Adrenal gland (tissue), 5 donors: ENCODE results near the gene RTN4.

Experiments used
- POLR2A ChIP-seq, 2 donors: fragments of 450-650 bp; IDR thresholded peaks; one replicate each; pipeline ENCODE4 v1.6.1; 2017; ENCODE audit warnings: antibody characterized with exemption in 2 of 2, mild to moderate bottlenecking in 2 of 2, moderate library complexity in 1 of 2
- TF ChIP-seq, protein P1 (sequence below), 6 experiments: fragments of 450-650 bp in 4 of 6; fragments of 200-600 bp in 2 of 6; sonication (generic) in 1 of 6; IDR thresholded peaks; 1 replicate in 5 of 6; 2 replicates in 1 of 6; pipeline versions ENCODE4 v1.5.1 to v1.8.0; 2016 to 2021; ENCODE audit warnings: antibody characterized with exemption in 6 of 6, mild to moderate bottlenecking in 2 of 6, moderate library complexity in 1 of 6
- donor health status: DM: no; HTN: no; CAD: no.

DNA sequence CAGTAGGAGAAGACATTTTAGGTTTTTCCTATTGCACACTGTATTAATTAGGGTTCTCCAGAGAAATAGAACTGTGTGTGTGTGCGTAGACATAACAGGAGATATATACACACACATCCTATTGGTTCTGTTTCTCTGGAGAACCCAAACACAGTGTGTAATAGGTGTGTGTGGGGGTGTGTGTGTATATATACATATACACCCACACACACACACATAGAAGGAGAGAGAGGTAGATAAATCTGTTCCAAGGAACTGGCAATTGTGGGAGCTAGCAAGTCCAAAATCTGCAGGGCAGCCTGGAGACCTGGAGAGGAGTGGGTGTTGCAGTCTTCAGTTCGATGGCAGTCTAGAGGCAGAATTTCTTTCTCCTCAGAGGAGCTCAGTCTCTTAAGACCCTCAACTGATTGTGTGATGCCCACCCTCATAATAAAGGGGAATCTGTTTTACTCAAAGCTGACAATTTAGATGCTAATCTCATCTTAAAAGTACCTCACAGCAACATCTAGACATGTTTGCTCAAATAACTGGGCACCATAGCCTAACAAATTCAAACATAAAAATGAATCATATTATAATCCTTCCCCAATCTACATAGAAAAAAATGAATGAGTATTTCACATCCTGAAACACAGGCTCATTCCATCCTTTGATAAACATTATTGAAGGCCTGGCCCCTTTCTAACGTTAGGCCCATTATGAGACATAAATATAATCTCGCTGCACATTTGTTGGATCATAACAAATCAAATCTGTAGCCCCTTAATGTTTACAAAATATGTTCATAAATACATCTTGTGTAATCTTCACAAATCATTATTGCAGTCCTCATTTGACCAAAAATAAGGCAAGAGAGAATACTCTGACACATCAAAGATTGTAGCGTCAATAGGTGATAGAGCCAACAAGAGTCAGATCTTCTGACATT, 35.1 kb upstream of the RTN4 start:
- no peak for TF ChIP-seq POLR2A (IDR thresholded peaks at IDR 0.05)
- TF ChIP-seq, protein P1, sequence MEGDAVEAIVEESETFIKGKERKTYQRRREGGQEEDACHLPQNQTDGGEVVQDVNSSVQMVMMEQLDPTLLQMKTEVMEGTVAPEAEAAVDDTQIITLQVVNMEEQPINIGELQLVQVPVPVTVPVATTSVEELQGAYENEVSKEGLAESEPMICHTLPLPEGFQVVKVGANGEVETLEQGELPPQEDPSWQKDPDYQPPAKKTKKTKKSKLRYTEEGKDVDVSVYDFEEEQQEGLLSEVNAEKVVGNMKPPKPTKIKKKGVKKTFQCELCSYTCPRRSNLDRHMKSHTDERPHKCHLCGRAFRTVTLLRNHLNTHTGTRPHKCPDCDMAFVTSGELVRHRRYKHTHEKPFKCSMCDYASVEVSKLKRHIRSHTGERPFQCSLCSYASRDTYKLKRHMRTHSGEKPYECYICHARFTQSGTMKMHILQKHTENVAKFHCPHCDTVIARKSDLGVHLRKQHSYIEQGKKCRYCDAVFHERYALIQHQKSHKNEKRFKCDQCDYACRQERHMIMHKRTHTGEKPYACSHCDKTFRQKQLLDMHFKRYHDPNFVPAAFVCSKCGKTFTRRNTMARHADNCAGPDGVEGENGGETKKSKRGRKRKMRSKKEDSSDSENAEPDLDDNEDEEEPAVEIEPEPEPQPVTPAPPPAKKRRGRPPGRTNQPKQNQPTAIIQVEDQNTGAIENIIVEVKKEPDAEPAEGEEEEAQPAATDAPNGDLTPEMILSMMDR (IDR thresholded peaks at IDR 0.05), result no peak
